Thyroid gland (tissue), 4 donors: ENCODE results near the gene TIMP3.

Source experiments
- POLR2A ChIP-seq, 2 donors: fragments of 450-650 bp; IDR thresholded peaks; one replicate each; pipeline ENCODE4 v1.6.1; 2017; ENCODE audit warnings: antibody characterized with exemption in 2 of 2, mild to moderate bottlenecking in 2 of 2, moderate library complexity in 1 of 2
- TF ChIP-seq, protein P1 (sequence below), 6 experiments: fragments of 200-600 bp in 3 of 6; fragments of 450-650 bp in 3 of 6; sonication (generic) in 3 of 6; IDR thresholded peaks; one replicate each; pipeline ENCODE4 v1.5.1; 2016 to 2019; ENCODE audit warnings: antibody characterized with exemption in 6 of 6, mild to moderate bottlenecking in 2 of 6, inconsistent platforms in 1 of 6, moderate library complexity in 1 of 6

DNA sequence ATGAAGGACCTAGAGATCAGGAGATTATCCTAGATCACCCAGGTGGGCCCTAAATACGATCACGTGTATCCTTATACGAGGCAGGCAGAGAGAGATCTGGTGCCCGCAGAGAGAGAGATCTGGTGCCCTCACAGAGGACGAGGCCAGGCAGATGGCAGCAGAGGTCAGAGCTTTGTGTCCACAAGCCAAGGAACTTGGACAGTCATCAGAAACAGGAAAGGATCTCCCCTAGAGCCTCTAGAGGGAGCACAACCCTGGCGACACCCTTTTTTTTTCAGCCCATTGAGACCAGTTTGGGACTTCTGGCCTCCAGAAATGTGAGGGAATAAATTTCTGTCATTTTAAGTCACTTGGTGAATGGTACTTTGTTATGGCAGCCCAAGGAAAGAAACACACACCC is 25.5 kb upstream of the TIMP3 start:
- TF ChIP-seq POLR2A (IDR thresholded peaks at IDR 0.05) = no peak
- TF ChIP-seq, protein P1, sequence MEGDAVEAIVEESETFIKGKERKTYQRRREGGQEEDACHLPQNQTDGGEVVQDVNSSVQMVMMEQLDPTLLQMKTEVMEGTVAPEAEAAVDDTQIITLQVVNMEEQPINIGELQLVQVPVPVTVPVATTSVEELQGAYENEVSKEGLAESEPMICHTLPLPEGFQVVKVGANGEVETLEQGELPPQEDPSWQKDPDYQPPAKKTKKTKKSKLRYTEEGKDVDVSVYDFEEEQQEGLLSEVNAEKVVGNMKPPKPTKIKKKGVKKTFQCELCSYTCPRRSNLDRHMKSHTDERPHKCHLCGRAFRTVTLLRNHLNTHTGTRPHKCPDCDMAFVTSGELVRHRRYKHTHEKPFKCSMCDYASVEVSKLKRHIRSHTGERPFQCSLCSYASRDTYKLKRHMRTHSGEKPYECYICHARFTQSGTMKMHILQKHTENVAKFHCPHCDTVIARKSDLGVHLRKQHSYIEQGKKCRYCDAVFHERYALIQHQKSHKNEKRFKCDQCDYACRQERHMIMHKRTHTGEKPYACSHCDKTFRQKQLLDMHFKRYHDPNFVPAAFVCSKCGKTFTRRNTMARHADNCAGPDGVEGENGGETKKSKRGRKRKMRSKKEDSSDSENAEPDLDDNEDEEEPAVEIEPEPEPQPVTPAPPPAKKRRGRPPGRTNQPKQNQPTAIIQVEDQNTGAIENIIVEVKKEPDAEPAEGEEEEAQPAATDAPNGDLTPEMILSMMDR (IDR thresholded peaks at IDR 0.05) = peak in 2 of 6 experiments; percentile 9 to 27
